Measurements from ENCODE around the gene DLG4.

DLG4 gene

GRCh38 chr17:7191571-7192270 lies 27.9 kb downstream of the DLG4 start:
- TF ChIP-seq CTCF (IDR thresholded peaks at IDR 0.05) = no peak

DNA sequence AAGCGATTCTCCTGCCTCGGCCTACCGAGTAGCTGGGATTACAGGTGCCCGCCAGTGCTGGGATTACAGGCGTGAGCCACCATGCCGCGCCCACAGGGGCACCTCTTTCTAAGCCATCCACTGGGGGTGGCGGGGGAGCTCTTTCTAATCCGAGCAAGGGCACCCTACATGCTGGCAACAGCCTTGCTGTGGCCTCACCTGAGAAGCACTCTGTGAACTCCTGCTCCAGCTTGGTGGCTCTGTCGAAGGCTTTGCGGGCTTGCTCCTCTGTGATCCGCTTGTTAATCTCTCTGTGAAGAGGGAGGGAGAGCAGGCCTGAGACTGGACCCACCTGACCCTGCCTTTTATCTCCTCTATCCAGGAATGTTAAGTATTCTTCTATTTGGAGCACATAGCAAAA lies 28.6 kb downstream of the DLG4 start:
- TF ChIP-seq CTCF (IDR thresholded peaks at IDR 0.05) = no peak

- no peak for TF ChIP-seq CTCF (IDR thresholded peaks at IDR 0.05)
These were observed 29.2 kb downstream of the DLG4 start for GRCh38 chr17:7190276-7190917.

GRCh38 chr17:7186241-7186640 lies 33.4 kb downstream of the DLG4 start:
- TF ChIP-seq CTCF (IDR thresholded peaks at IDR 0.05) = 0 out of 2 replicates have a peak, but pooled peaks have one; percentile 9

DNA sequence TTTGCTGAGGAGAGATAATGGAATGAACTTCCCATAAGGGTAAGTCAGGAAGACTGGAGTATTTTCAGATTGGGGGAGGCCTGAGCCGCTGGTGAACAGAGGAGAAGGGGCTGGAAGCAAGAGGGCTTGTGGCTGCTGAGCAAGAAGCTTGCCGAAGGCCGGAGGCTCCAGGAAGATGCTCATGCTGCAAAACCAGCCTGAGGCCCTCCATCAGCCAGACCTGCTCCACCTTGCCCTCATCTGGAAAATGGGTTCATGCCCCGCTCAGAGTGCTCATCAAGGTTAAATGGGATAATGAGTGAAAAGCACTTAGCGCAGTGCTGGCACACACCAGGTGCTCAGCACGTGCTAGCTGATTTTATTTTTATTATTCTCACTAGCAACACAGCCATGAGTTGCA lies 35.0 kb downstream of the DLG4 start:
- TF ChIP-seq CTCF (IDR thresholded peaks at IDR 0.05) = no peak

DNA sequence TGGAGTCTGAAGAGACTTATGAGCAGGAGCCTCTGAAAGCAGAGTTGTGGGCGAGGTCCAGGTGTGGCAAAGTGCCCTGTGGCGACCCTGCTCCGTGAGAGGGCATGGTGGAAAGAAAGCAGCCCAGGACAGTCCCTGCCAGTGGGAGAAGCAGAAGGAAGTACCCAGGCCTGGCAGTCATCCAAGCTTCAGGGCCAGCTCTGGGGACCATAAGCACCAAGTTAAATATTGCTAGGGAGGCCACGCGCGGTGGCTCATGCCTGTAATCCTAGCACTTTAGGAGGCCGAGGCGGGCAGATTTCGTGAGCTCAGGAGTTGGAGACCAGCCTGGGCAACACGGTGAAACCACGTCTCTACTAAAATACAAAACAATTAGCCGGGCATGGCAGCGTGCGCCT lies 35.5 kb downstream of the DLG4 start:
- no peak for TF ChIP-seq CTCF (IDR thresholded peaks at IDR 0.05)

DNA sequence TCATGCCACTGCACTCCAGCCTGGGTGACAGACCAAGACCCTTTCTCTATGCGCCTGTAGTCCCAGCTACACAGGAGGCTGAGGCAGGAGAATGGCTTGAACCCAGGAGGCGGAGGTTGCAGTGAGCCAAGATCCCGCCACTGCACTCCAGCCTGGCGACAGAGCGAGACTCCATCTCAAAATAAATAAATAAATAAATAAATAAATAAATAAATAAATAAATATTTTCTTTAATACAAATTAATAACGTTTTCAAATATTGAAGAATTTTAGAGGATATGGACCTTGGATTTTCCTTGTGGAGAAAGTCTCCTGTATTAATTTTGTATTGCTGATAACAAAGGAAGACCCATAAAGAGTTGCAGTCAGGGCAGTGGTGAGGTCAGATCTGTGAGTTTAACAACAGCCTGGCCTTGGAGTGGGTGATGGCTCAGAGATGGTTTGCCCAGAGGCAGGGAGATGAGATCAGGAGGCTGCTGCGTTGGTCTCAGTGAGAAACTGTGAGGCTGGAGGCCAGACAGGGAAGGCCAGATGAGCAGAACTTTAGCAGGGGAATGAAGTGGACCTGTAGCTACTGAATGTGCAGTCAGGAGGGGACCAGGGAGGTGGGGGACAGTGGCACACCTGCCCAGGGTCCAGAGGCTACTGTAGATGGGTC lies 36.1 kb downstream of the DLG4 start:
- no peak for TF ChIP-seq CTCF (IDR thresholded peaks at IDR 0.05)
